GM19438 (cell line): Measurements from ENCODE around the gene GCSAM.

Experiments used
- ATAC-seq: cut with Tn5 transposase; IDR thresholded peaks from one replicate; pipeline ENCODE4 v1.9.1; 2021; ENCODE audit warnings: low read depth; ENCODE audit not compliant: unreplicated experiment

The GCSAM gene

DNA sequence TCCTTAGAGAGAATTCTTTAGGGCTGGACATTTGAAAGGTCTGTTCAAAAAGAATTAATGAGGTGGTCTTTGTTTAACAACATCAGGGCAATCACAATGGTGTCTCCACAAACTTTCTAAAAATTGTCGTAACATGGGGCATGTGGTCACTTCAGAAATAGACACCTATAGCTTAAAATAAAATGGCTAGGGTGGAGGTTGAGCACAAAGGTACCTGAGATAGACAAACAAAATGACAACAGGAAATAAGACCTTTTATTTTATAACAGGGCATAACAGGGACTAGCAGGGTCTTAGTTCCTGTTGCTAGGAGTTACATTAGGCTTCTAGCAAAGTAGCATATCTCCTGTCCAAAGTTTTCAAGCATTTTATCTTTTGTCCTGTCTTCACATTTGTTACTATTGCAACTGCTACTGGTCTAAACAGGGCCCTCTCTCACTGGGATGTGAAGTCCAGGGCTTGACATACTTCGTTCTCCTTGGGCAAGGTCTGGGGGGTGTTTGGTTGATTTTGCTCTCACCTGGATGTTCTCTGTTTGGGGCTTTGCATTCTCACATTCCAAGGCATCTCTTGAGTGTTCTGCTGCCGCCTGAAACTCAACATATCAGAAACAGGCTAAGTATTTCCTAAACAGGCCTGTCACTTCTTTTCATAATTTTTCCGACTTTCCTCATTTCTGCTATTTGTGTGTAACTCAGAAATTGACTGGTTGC is 3.0 kb downstream of the GCSAM start:
- no peak for ATAC-seq

DNA sequence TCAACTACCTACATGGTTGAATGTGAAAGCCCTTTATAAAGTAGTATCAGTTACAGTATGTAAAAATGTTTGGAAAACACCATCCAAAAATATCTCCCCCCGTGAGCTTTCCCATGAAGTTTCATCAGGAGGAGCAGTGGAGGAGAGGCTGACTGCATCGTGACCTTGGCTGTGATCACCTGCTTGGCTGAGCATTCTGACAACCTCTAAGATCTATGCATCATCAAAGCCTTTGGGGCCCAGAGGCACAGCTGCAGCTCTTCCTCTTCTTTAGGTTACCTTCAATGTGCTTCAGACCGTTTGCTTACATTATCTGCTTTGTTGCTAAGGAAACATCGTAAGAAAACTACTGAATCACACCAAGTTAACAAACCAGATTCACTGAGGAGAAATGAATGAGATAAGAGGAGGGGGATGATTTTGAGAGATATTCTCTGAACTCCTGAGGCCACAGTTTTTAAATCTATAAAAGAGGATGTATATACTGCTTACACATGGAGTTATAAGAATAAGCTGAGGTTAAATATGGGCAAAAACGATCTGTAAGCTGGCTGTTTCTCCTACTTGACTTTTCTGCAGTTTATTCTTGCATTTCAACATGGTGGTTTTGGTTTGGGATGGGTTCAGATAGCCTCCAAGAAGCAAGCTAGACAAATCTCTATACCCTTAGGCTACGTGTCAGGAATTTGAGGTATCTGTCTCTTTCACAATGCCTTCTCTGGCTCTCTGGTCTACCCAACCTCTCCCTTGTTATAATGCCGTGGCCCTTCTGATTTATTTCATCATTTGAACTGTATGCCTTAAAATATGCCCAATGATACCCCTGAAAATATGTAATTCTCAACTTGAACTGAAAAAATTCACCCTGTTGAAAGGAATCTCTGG is 4.0 kb downstream of the GCSAM start:
- peak; percentile 34 for ATAC-seq

DNA sequence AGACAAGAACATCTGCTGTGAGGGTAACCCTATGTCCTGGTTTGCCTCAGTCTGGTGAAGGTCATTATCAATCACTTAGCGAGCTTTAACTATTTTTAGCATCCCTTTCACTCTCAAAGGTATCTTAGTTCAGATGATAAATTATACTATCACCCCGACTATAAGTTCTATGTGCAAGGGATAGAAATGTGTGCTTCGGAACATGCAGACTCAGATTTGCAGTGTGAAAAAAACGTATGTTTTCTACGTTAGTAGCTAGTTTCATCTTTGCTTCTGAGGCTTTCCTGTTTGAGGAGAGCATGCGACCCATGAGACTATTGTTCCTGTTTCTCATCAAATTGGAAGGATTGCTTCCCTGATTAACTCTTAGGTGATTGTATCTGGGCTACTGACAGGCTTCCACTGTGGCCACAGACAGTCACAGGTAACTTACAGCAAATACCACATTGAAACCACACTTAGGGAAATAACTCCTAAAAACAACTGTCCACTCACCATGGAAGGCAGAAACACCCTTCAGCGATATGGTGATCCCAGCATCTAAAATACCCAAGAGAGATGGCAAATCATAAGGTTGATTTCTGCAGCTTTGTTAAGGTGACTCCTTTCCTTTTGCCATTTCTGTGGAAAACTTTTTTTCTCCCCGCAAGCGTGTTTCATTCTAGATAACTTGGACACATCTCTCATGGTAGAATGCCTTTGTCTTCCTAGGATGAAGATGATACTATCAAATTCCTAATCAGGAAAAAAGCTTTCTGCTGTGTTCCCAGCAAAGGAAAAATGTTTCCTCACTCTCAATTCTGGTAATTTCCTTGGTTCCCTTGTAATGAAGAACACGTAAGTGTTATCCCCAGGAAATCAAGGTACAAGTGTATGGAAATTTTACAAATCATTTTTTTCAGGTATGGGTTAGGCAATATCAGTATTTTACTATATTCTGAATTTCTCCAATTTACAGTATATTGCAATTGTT is 5.2 kb downstream of the GCSAM start:
- no peak for ATAC-seq

DNA sequence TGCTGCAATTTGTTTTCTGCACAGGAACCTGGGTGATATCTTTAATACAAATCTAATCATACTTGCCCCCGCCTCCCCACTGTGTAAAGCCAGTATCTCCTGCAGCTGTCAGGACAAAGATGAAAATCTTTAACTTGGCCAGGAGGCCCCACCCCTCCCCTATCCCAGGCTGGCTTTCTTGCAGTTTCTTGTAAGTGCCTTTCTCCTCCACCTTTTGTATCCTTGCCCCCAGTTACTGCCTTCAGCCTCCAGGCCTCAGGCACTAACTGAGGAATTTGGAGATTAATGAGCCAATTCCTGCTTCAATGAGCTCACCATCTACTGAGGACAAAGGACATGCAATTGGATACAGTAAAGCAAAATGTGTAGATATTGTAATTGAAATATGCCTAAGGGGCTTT is 6.5 kb downstream of the GCSAM start:
- ATAC-seq, result no peak

DNA sequence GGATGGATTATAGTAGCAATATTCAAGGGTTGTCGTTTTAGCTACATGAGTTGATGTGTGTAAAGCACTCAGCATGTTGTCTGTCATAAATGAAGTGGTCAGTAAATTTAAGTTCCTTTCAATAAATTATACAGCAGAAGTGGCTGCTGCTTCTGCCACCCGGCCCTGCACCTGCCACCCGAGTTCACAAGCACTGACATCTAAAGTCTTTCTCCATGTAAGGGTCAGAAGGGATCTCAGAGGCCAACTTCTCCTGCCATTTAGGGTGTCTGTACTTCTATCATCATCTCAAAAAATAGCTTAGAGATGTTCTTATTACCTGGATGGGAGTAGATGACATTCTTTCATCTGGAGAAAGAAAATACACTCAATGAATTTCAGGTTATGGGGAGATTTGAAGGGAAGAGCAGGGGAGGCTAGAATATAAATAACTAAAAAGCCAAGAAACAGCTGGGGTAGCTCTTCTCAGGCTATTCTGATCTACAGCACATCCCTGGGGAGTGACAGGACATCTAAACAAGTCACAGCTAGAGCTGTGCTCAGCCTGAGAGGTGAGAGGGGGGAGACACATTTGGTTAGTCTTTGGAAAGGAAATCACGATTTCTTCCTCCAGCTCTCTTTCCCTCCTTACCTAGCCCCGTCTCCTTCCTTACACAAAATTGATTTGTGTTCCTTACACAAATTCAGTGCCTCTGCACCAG is 8.0 kb downstream of the GCSAM start:
- ATAC-seq, result no peak

- ATAC-seq, result no peak
These were observed 9.5 kb downstream of the GCSAM start for GRCh38 chr3:112123548-112123947.

- no peak for ATAC-seq
These were observed 10.2 kb downstream of the GCSAM start for GRCh38 chr3:112122870-112123269.

DNA sequence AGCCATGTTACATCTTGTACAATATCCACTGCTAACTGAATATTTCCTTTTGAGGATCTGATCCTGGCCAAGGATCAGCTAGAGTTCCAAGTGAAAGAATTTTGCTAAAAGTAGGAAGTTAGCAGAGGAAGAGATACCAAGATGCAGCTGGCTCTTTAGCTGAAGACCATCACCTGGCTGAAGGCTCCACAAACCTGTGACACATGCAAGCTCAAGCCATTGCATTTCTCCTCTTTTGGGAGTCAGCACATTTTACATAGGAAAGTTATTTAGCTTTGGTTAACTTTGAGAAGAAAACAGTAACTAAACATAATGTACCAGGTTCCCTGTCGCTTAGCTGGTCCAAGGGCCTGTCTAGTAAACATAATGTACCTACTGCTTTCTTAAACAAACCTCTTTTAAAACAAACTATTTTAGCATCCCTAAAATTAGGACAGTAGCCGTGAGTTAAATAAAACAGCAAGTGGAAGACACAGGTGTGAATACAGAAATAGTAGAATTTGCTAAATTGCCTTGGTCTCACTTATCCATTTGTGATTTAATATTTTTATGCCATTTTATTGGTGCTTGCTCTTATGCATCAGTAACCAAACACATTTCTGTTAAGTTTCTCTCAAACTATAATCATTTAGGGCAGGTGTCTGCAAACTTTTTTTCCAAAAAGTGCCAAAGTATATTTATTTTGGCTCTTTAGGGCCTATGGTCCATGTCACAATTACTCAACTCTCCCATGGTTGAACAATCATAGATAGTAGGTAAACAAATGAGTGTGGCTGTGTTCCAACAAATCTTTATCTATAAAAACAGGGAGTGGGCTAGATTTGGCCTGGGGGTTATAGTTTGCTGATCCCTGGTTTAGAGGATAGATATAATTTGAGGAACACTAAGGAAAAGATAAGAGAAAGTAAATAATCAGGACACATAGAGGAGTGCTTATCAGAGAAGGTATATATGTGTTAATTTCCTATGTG is 11.2 kb downstream of the GCSAM start:
- ATAC-seq, result no peak

DNA sequence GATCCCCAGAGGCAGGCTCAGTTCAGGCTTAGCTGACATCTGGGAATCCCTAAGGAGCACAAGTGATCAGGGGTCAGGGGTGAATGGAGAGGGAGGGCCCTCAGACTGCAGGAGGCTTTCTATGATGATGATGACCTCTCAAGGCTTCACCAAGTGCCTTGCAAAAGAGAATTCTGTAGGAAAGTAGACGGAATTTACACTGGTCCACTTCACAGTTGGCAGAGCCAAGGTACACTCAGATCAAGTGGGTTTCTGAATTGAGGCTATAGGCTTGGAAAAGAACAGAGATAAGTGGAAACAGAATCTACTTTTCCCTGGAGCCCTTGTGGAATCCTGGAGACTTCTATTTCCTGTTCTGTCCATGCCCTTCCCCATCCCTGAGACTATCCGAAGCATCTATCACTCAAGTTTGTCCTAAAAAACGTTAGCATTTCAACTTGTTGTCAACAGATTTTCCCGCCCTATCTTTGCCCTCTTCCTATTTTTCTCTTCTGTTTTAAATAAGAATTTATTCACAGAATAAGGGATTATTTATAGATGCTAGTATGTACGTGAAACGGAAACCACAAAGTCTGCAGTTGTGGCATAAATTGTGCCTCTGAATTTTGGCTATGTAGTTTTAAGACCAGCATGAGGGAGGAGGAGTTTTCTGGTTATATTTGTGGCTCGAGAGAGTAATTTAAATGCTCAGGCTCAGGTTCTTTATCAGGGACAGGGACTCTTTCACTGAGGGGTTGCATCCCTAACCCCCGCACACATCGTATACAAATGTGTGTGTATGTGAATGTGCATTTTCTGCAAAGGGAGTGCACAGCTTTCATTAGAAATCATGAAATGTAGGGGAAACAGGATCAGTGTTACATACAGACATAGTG is 12.8 kb downstream of the GCSAM start:
- ATAC-seq, result no peak

- ATAC-seq, result no peak
These were observed 15.0 kb downstream of the GCSAM start for GRCh38 chr3:112117841-112118571.

GRCh38 chr3:112117415-112117814 is 15.6 kb downstream of the GCSAM start:
- no peak for ATAC-seq

GRCh38 chr3:112116748-112117186 is 16.3 kb downstream of the GCSAM start:
- no peak for ATAC-seq

GRCh38 chr3:112115806-112116383 is 17.2 kb downstream of the GCSAM start:
- ATAC-seq, result no peak

GRCh38 chr3:112115161-112115739 is 17.8 kb downstream of the GCSAM start:
- no peak for ATAC-seq

DNA sequence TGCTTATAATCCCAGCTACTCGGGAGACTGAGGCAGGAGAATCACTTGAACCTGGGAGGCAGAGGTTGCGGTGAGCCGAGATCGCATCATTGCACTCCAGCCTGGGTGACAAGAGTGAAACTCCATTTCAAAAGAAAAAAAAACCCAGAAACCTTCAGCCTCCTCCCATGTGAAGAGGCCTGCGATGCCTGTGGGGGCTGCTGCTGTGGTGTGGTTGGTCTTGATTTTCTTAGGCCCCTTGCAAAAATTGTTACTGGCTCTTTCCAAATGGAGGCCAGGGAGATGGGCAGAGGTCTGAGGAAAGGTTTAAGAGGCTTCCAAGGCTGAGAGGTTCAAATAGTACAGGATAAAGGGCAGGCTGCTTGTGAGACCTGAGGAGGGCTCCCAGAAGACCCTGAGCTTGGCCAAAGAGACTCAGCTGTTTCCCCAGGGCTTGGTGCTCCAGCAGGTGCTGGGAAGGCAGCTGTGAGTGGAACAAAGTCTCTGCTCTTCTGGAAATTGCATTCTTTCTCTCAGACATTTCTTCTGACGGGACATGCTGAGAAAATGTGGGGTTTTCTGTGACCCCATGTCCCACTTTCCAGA is 18.4 kb downstream of the GCSAM start:
- ATAC-seq, result no peak

DNA sequence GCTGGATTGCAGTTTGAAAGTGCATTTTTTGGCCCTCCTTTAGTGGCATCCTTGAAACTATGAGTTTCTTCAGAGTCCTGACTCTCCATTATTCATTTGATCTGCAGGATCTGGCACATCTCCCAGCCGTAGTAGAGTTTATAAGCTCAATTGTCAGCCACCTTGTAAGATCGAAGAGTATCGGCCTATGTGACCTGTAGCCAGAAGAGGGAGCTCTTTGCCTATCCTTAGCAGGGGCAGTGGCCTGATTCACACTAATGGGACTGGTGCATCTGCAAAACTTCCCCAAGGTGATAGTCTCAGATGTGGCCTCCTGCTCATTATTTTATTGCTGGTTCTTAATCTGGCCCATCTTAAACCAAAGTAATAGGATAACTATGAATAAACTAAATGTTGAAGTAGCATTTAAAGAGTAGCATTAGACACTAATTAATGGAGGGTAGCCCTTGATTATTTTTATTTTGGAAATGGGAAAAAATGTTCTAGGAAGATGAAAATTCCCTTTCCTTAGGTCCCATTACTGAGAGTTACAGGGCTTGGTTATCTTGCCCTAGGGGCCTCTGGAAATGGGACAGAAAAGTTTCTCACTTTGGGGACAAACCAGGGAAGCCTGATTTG is 21.2 kb downstream of the GCSAM start:
- peak; percentile 44 for ATAC-seq
